DND-41 (cell line): ENCODE measurements around the gene XRCC4.

Experiments
- ATAC-seq: fragments of 200-7000 bp; cut with Tn5 transposase; 3 replicates; pipeline ENCODE4 v1.9.1; 2021; ENCODE audit warnings: low read depth; ENCODE audit not compliant: insufficient read depth
- DNase-seq: peaks from one replicate; pipeline ENCODE4 v3.0.0-alpha.2; 2020
- H2AFZ ChIP-seq: 2 replicates; pipeline ENCODE4 v1.6.0; 2012; ENCODE audit warnings: low read depth, low read length
- H3K27ac ChIP-seq: 2 replicates; pipeline ENCODE4 v1.5.1; 2012; ENCODE audit warnings: low read length, inconsistent platforms
- H3K27me3 ChIP-seq: fragments of 200-600 bp; sonication (generic); 2 replicates; pipeline ENCODE4 v1.6.0; 2012; ENCODE audit warnings: low read length, mild to moderate bottlenecking, inconsistent platforms; ENCODE audit not compliant: insufficient read depth, poor library complexity
- H3K36me3 ChIP-seq: 2 replicates; pipeline ENCODE4 v1.5.1; 2012; ENCODE audit warnings: low read length, inconsistent platforms; ENCODE audit not compliant: insufficient read depth
- H3K4me1 ChIP-seq: 2 replicates; pipeline ENCODE4 v1.5.1; 2012; ENCODE audit warnings: mild to moderate bottlenecking, low read length; ENCODE audit not compliant: insufficient read depth
- H3K4me2 ChIP-seq: 2 replicates; pipeline ENCODE4 v1.6.0; 2012; ENCODE audit warnings: mild to moderate bottlenecking, moderate library complexity, low read length, inconsistent platforms; ENCODE audit not compliant: insufficient read depth
- H3K4me3 ChIP-seq, 2 experiments: fragments of 200-600 bp in 1 of 2; shearing (Covaris generic) in 1 of 2; 2 replicates each; pipeline ENCODE4 v1.5.1; 2012 to 2016; ENCODE audit warnings: inconsistent platforms in 2 of 2, low read length in 2 of 2, mild to moderate bottlenecking in 2 of 2, low read depth in 1 of 2, moderate library complexity in 1 of 2
- H3K79me2 ChIP-seq: 2 replicates; pipeline ENCODE4 v1.6.0; 2012; ENCODE audit warnings: low read length, inconsistent platforms; ENCODE audit not compliant: insufficient read depth
- H3K9ac ChIP-seq: 2 replicates; pipeline ENCODE4 v1.6.0; 2012; ENCODE audit warnings: low read depth, mild to moderate bottlenecking, inconsistent platforms, low read length, moderate library complexity
- H3K9me3 ChIP-seq: 2 replicates; pipeline ENCODE4 v1.5.1; 2012; ENCODE audit warnings: low read length, moderate library complexity, mild to moderate bottlenecking, inconsistent platforms; ENCODE audit not compliant: insufficient read depth, severe bottlenecking
- H4K20me1 ChIP-seq: 2 replicates; pipeline ENCODE4 v1.6.0; 2012; ENCODE audit warnings: low read length; ENCODE audit not compliant: insufficient read depth
- EZH2 ChIP-seq: IDR thresholded peaks from 3 replicates; pipeline ENCODE4 v1.6.1; 2012; ENCODE audit warnings: borderline replicate concordance, low read depth, mild to moderate bottlenecking, moderate library complexity, low read length, inconsistent platforms; ENCODE audit not compliant: severe bottlenecking
- TF ChIP-seq, protein P1 (sequence below): IDR thresholded peaks from 2 replicates; pipeline ENCODE4 v1.5.1; 2012; ENCODE audit warnings: borderline replicate concordance, low read length, moderate library complexity, mild to moderate bottlenecking; ENCODE audit not compliant: poor library complexity, severe bottlenecking; ENCODE audit errors: extremely low read depth

XRCC4 gene

GRCh38 chr5:83368319-83368718 lies 291.0 kb downstream of the XRCC4 start:
- no peak overlapping the region for H3K4me3 ChIP-seq
- no peak overlapping the region for H3K27ac ChIP-seq
- ATAC-seq: no peak
- no peak for DNase-seq
- no peaks in the 10 kb centered on the region for H3K27me3 ChIP-seq
- H3K9me3 ChIP-seq: no peaks in the 10 kb centered on the region
- H3K4me1 ChIP-seq: no peaks in the 10 kb centered on the region
- H2AFZ ChIP-seq: no peak overlapping the region
- no peak overlapping the region for H3K9ac ChIP-seq
- H4K20me1 ChIP-seq: no peaks in the 10 kb centered on the region
- H3K79me2 ChIP-seq: no peaks in the 10 kb centered on the region
- H3K36me3 ChIP-seq: no peaks in the 10 kb centered on the region
- TF ChIP-seq, protein P1, sequence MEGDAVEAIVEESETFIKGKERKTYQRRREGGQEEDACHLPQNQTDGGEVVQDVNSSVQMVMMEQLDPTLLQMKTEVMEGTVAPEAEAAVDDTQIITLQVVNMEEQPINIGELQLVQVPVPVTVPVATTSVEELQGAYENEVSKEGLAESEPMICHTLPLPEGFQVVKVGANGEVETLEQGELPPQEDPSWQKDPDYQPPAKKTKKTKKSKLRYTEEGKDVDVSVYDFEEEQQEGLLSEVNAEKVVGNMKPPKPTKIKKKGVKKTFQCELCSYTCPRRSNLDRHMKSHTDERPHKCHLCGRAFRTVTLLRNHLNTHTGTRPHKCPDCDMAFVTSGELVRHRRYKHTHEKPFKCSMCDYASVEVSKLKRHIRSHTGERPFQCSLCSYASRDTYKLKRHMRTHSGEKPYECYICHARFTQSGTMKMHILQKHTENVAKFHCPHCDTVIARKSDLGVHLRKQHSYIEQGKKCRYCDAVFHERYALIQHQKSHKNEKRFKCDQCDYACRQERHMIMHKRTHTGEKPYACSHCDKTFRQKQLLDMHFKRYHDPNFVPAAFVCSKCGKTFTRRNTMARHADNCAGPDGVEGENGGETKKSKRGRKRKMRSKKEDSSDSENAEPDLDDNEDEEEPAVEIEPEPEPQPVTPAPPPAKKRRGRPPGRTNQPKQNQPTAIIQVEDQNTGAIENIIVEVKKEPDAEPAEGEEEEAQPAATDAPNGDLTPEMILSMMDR: no peak
- TF ChIP-seq EZH2: no peak
- no peak overlapping the region for H3K4me2 ChIP-seq

- ATAC-seq: no peak
- H3K9ac ChIP-seq: no peak overlapping the region
Observed at GRCh38 chr5:83368835-83369234, 291.5 kb downstream of the XRCC4 start.

DNA sequence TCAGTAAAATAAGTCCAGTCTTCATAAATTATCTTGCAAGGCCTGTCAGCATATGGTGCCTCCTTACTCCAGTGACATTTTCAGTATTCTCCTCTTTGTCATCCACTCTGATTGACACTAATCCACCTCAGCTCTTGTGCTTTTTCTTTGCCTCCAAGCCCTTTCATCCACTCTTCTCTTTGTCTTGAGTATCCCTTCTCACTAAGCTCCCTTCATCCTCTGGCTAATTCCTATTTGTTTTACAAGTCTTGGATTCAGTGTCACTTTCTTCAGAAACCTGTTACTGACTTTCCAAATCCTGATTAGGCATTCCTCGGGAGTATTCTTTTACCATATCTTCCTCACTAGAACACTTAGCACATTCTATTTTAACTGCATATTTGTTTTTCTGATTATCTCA lies 293.6 kb downstream of the XRCC4 start:
- H3K27ac ChIP-seq: no peak overlapping the region
- H4K20me1 ChIP-seq: no peaks in the 10 kb centered on the region
- ATAC-seq (no peak), DNase-seq (no peak)
- no peaks in the 10 kb centered on the region for H3K79me2 ChIP-seq
- no peaks in the 10 kb centered on the region for H3K4me1 ChIP-seq
- no peak overlapping the region for H2AFZ ChIP-seq
- no peaks in the 10 kb centered on the region for H3K27me3 ChIP-seq
- no peaks in the 10 kb centered on the region for H3K9me3 ChIP-seq
- no peak overlapping the region for H3K9ac ChIP-seq
- no peaks in the 10 kb centered on the region for H3K36me3 ChIP-seq
- no peak overlapping the region for H3K4me3 ChIP-seq
- TF ChIP-seq, protein P1: no peak
- no peak for TF ChIP-seq EZH2
- no peak overlapping the region for H3K4me2 ChIP-seq

More at GRCh38 chr5:83368835-83369234, 291.5 kb downstream of the XRCC4 start:
- TF ChIP-seq EZH2: no peak
- TF ChIP-seq, protein P1: no peak
- Histone ChIP-seq H3K79me2 (no peaks in the 10 kb centered on the region), H2AFZ (no peak overlapping the region), H3K36me3 (no peaks in the 10 kb centered on the region), H3K4me2 (no peak overlapping the region), H3K27ac (no peak overlapping the region), H3K9me3 (no peaks in the 10 kb centered on the region), H3K4me3 (no peak overlapping the region), H4K20me1 (no peaks in the 10 kb centered on the region), H3K4me1 (no peaks in the 10 kb centered on the region), H3K27me3 (no peaks in the 10 kb centered on the region)
- DNase-seq: no peak

DNA sequence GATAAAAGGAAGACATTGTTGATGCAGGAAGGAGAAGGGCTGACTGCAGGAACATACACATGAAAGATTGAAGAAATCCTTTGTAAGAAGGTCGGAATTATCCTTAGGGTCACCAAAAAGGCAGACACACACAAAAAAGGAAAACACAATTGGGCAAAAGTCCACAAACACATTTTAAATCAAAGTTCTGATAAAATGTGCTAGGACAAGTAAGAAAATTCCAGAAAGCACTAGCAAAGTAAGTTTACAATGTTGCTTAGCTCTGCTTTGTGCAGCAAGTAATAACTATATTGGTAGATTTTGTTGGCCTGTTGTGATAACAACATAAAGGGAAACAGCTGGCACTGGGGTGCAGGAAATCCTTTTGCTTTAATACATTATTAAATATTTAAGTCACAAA lies 294.4 kb downstream of the XRCC4 start:
- H3K27ac ChIP-seq: no peak overlapping the region
- TF ChIP-seq, protein P1: no peak
- TF ChIP-seq EZH2: no peak
- ATAC-seq: no peak
- no peaks in the 10 kb centered on the region for H3K27me3 ChIP-seq
- no peak overlapping the region for H2AFZ ChIP-seq
- no peaks in the 10 kb centered on the region for H3K9me3 ChIP-seq
- no peaks in the 10 kb centered on the region for H3K79me2 ChIP-seq
- no peaks in the 10 kb centered on the region for H4K20me1 ChIP-seq
- no peaks in the 10 kb centered on the region for H3K4me1 ChIP-seq
- no peak overlapping the region for H3K4me3 ChIP-seq
- no peak for DNase-seq
- H3K4me2 ChIP-seq: no peak overlapping the region
- H3K36me3 ChIP-seq: no peaks in the 10 kb centered on the region
- no peak overlapping the region for H3K9ac ChIP-seq
